GM23248 (cell line): Measurements from ENCODE around the gene HMGB4. TPM values are rescaled to one million over a fixed set of nuclear protein-coding genes. Genes with fewer than 3 reads are reported as not detected.

Experiments
- DNase-seq: peaks from one replicate; pipeline ENCODE4 v3.0.0-alpha.2; 2015
- H2AFZ ChIP-seq: fragments of 200-600 bp; sonication (generic); 2 replicates; pipeline ENCODE4 v1.6.1; 2016; ENCODE audit warnings: antibody characterized with exemption
- H3F3A ChIP-seq: fragments of 200-600 bp; sonication (generic); 2 replicates; pipeline ENCODE4 v1.6.1; 2016; ENCODE audit warnings: mild to moderate bottlenecking, antibody characterized with exemption, mixed run types; ENCODE audit not compliant: insufficient read depth
- H3K27ac ChIP-seq: fragments of 200-600 bp; sonication (generic); 2 replicates; pipeline ENCODE4 v1.5.1; 2016; ENCODE audit warnings: mild to moderate bottlenecking
- H3K27me3 ChIP-seq: fragments of 200-600 bp; sonication (generic); replicated peaks from 2 replicates; pipeline ENCODE4 v1.6.1; 2016; ENCODE audit warnings: mild to moderate bottlenecking; ENCODE audit not compliant: insufficient read depth
- H3K36me3 ChIP-seq: fragments of 200-600 bp; sonication (generic); 2 replicates; pipeline ENCODE4 v1.6.1; 2016; ENCODE audit warnings: low read depth, mild to moderate bottlenecking
- H3K4me1 ChIP-seq: fragments of 200-600 bp; sonication (generic); 2 replicates; pipeline ENCODE4 v1.6.1; 2016; ENCODE audit warnings: mild to moderate bottlenecking; ENCODE audit not compliant: insufficient read depth
- H3K4me2 ChIP-seq: fragments of 200-600 bp; sonication (generic); one replicate; pipeline ENCODE4 v1.6.1; 2016; ENCODE audit warnings: mild to moderate bottlenecking; ENCODE audit not compliant: unreplicated experiment
- H3K4me3 ChIP-seq: fragments of 200-600 bp; sonication (generic); 2 replicates; pipeline ENCODE4 v1.5.1; 2016; ENCODE audit warnings: mild to moderate bottlenecking
- H3K79me2 ChIP-seq: fragments of 200-600 bp; sonication (generic); 2 replicates; pipeline ENCODE4 v1.6.1; 2016; ENCODE audit warnings: mild to moderate bottlenecking; ENCODE audit not compliant: insufficient read depth
- H3K9ac ChIP-seq: fragments of 200-600 bp; sonication (generic); 2 replicates; pipeline ENCODE4 v1.6.1; 2016; ENCODE audit warnings: mild to moderate bottlenecking
- H3K9me2 ChIP-seq: fragments of 200-600 bp; sonication (generic); 2 replicates; pipeline ENCODE4 v1.6.1; 2016; ENCODE audit warnings: mixed run types, mild to moderate bottlenecking, moderate library complexity; ENCODE audit not compliant: insufficient read depth
- H3K9me3 ChIP-seq: fragments of 200-600 bp; sonication (generic); one replicate; pipeline ENCODE4 v1.6.1; 2017; ENCODE audit warnings: low read depth
- H4K20me1 ChIP-seq: fragments of 200-600 bp; sonication (generic); 2 replicates; pipeline ENCODE4 v1.6.0; 2016; ENCODE audit not compliant: insufficient read depth
- EZH2 ChIP-seq: fragments of 200-600 bp; sonication (generic); IDR thresholded peaks from 2 replicates; pipeline ENCODE4 v1.6.1; 2018; ENCODE audit warnings: antibody characterized with exemption, mild to moderate bottlenecking; ENCODE audit not compliant: insufficient read depth, poor library complexity, severe bottlenecking
- EZH2phosphoT487 ChIP-seq: fragments of 200-600 bp; sonication (generic); IDR thresholded peaks from 2 replicates; pipeline ENCODE4 v1.6.1; 2018; ENCODE audit warnings: antibody characterized with exemption, moderate library complexity, mild to moderate bottlenecking, low read depth; ENCODE audit not compliant: insufficient read depth
- WGBS, 2 experiments: methylation state at CpG; one replicate each; pipeline ENCODE4 v1.1.6; 2015 to 2017; ENCODE audit warnings: low lambda C conversion rate in 2 of 2, low coverage in 1 of 2; ENCODE audit errors: missing lambda C conversion rate in 2 of 2; 5-methylcytosine and 5-hydroxymethylcytosine counted together
- in situ Hi-C: fragments of 300-500 bp; cut with MboI; formaldehyde crosslinking; loops from 2 replicates; pipeline ENCODE4 v1.15.0; 2020
- polyA plus RNA-seq: library from polyadenylated mRNA; unstranded; fragments of >200 nt; fragmentation: Nextera tagmentation; extraction: Ambion mirVana; gene quantifications from 2 replicates; pipeline ENCODE4 v1.2.1, GENCODE V29; 2016
- total RNA-seq: library from RNA; depleted of rRNA; stranded (reverse); fragments of >200 nt; shearing (Covaris generic); gene quantifications from 2 replicates; pipeline ENCODE4 v1.2.3, GENCODE V29; 2014

The HMGB4 gene
- total and polyA plus RNA-seq, 2 experiments from 2014 or later = not detected

GRCh38 chr1:33826311-33826710 is 37.6 kb upstream of the HMGB4 start:
- no peaks in the 10 kb centered on the region for H4K20me1 ChIP-seq
- no peak overlapping the region for H3K4me3 ChIP-seq
- H3K36me3 ChIP-seq = no peaks in the 10 kb centered on the region
- 0 out of 2 replicates have a peak, but pooled peaks cover 5% of the 10 kb centered on the region for H3K79me2 ChIP-seq
- no peak for DNase-seq
- no peak overlapping the region for H3K4me2 ChIP-seq
- H3K27ac ChIP-seq = no peak overlapping the region
- no peak overlapping the region for H2AFZ ChIP-seq
- H3K9me3 ChIP-seq = no peaks in the 10 kb centered on the region
- H3K9ac ChIP-seq = no peak overlapping the region
- no peak for TF ChIP-seq EZH2
- no peak for TF ChIP-seq EZH2phosphoT487
- no peaks in the 10 kb centered on the region for H3K27me3 ChIP-seq
- no peaks in the 10 kb centered on the region for H3K9me2 ChIP-seq
- in situ Hi-C loops = no loop called here
- no peaks in the 10 kb centered on the region for H3F3A ChIP-seq
- no peaks in the 10 kb centered on the region for H3K4me1 ChIP-seq

- DNase-seq = no peak
- Histone ChIP-seq H3K27me3 (no peaks in the 10 kb centered on the region), H3K9me3 (no peaks in the 10 kb centered on the region), H3K4me1 (no peaks in the 10 kb centered on the region), H3K27ac (no peak overlapping the region), H3K9me2 (no peaks in the 10 kb centered on the region), H3K4me2 (no peak overlapping the region), H4K20me1 (no peaks in the 10 kb centered on the region), H3K4me3 (no peak overlapping the region), H3F3A (no peaks in the 10 kb centered on the region), H3K79me2 (0 out of 2 replicates have a peak, but pooled peaks cover 5% of the 10 kb centered on the region), H3K36me3 (no peaks in the 10 kb centered on the region), H2AFZ (no peak overlapping the region), H3K9ac (no peak overlapping the region)
- WGBS, 2 experiments = 83 to 88% methylated on average over 5 of the region's 5 CpGs
- TF ChIP-seq EZH2phosphoT487 = no peak
- no peak for TF ChIP-seq EZH2
- in situ Hi-C loops = no loop called here
Observed at GRCh38 chr1:33826711-33827110, 37.2 kb upstream of the HMGB4 start.

GRCh38 chr1:33828059-33828458 is 35.8 kb upstream of the HMGB4 start:
- no peak overlapping the region for H3K4me3 ChIP-seq
- no peaks in the 10 kb centered on the region for H4K20me1 ChIP-seq
- 0 out of 2 replicates have a peak, but pooled peaks cover 5% of the 10 kb centered on the region for H3K79me2 ChIP-seq
- WGBS, 2 experiments = 59 to 62% methylated on average over 5 of the region's 5 CpGs
- no peak overlapping the region for H2AFZ ChIP-seq
- DNase-seq = no peak
- no peaks in the 10 kb centered on the region for H3F3A ChIP-seq
- TF ChIP-seq EZH2 (no peak), EZH2phosphoT487 (no peak)
- H3K9ac ChIP-seq = no peak overlapping the region
- no peaks in the 10 kb centered on the region for H3K9me3 ChIP-seq
- H3K27ac ChIP-seq = no peak overlapping the region
- H3K4me1 ChIP-seq = no peaks in the 10 kb centered on the region
- no peak overlapping the region for H3K4me2 ChIP-seq
- in situ Hi-C loops = no loop called here
- H3K36me3 ChIP-seq = no peaks in the 10 kb centered on the region
- no peaks in the 10 kb centered on the region for H3K9me2 ChIP-seq
- no peaks in the 10 kb centered on the region for H3K27me3 ChIP-seq

GRCh38 chr1:33828654-33829053 is 35.2 kb upstream of the HMGB4 start:
- H3K27me3 ChIP-seq = no peaks in the 10 kb centered on the region
- H3F3A ChIP-seq = no peaks in the 10 kb centered on the region
- no peaks in the 10 kb centered on the region for H3K9me3 ChIP-seq
- H3K79me2 ChIP-seq = 0 out of 2 replicates have a peak, but pooled peaks cover 5% of the 10 kb centered on the region
- no peaks in the 10 kb centered on the region for H3K9me2 ChIP-seq
- H3K9ac ChIP-seq = no peak overlapping the region
- H3K4me3 ChIP-seq = no peak overlapping the region
- H4K20me1 ChIP-seq = no peaks in the 10 kb centered on the region
- no peaks in the 10 kb centered on the region for H3K4me1 ChIP-seq
- H3K4me2 ChIP-seq = no peak overlapping the region
- H3K27ac ChIP-seq = no peak overlapping the region
- no peak for DNase-seq
- WGBS, 2 experiments = 75% methylated on average over 5 of the region's 5 CpGs
- no peak overlapping the region for H2AFZ ChIP-seq
- in situ Hi-C loops = no loop called here
- TF ChIP-seq EZH2 = no peak
- no peak for TF ChIP-seq EZH2phosphoT487
- no peaks in the 10 kb centered on the region for H3K36me3 ChIP-seq

- in situ Hi-C loops = no loop called here
- DNase-seq = peak; percentile 40
Observed at GRCh38 chr1:33836911-33837310, 27.0 kb upstream of the HMGB4 start.

More at GRCh38 chr1:33836911-33837310, 27.0 kb upstream of the HMGB4 start:
- TF ChIP-seq EZH2phosphoT487 = no peak
- TF ChIP-seq EZH2 = no peak
- Histone ChIP-seq H4K20me1 (no peaks in the 10 kb centered on the region), H3K36me3 (peaks cover 3% of the 10 kb centered on the region; the same call in 1 of the 2 replicates), H3K4me2 (no peak overlapping the region), H3K9ac (no peak overlapping the region), H3K4me1 (0 out of 2 replicates have a peak, but pooled peaks cover 4% of the 10 kb centered on the region), H3F3A (peaks cover 7% of the 10 kb centered on the region; the same call in 1 of the 2 replicates), H3K79me2 (no peaks in the 10 kb centered on the region), H3K4me3 (no peak overlapping the region), H3K9me2 (no peaks in the 10 kb centered on the region), H3K27ac (no peak overlapping the region), H2AFZ (no peak overlapping the region), H3K9me3 (no peaks in the 10 kb centered on the region), H3K27me3 (no peaks in the 10 kb centered on the region)
- WGBS, 2 experiments = 86 to 90% methylated on average over 4 of the region's 4 CpGs
